CD4-positive, alpha-beta T cell treated with Interleukin-10 for 1 hour (primary cell): ENCODE measurements around the gene TEX2.

Experiments
- DNase-seq: peaks from one replicate; pipeline ENCODE4 v3.0.0-alpha.2; 2020

TEX2 gene

DNA sequence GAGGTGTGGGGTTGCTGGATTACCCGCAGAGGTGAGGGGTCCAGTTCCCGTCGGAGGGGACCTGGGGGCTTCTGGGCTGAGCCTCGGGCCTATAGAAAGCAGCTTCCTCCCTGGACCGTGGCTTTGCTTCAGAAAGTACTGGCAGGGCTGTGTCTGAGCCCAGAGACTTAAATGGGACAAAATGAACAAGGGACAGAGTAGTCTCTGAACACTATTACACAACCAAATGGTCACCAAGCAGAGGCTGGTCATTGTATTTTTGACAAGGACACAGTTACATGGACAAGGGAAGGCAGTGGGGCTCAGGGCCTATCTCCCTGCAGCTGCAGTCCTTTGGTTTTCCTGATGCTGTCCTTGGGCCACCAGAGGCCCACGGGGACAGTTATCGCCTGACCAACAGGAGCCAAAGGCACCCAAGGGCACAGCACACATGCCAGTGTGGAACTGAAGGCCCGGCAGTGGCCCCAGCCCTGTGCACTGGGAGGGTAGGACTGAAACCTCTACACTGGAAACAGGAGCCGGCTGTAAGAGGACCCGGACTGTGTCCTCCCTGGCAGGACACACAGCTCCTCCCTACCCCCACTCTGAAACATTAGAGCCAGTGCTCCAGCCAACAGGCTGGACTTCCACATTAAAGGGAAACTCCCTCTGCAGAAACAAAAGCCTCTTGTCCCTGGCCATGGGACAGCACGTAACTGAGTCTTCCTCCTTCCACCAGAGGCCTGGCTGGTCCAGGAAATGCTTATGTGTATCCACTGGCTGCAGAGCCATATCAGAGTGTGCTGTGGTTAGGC lies 107.1 kb downstream of the TEX2 start:
- no peak for DNase-seq

DNA sequence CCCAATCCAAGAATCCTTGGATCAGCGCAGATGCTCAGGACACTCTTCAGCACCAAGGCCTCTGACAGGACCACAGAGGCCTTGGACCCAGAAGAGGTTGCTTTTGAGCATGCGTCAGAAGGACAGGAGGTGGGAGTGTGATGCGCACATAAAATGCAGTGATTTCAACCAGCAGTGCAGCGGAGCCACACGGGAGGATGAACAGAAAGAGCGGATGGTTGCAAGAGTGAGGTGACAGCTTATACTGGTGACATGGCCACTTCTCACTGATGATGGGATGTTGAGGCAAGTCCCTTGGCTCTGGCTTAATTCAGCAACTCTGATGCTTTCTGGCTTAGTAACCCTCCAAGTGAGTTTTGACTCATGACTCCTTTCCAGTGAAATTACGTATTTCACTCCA lies 107.9 kb downstream of the TEX2 start:
- DNase-seq = no peak

DNA sequence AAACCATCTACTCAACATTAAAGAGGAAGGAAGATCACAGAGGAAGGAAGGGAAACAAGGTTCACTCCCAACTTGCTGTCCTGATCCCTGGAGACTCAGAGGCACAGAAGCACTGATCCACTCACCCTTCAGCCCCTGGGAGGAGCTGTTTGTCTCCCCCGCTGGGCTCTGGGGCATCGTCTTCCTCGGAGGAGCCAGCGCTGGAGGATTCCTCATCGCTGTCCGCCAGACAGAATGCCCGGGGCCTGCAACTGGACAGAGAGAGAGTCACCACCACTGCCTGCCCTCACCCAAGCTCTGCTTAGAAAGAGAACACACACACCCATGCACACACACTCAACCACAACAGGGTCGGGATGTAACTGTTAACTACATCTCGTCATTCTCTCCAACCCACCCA lies 108.3 kb downstream of the TEX2 start:
- no peak for DNase-seq

DNA sequence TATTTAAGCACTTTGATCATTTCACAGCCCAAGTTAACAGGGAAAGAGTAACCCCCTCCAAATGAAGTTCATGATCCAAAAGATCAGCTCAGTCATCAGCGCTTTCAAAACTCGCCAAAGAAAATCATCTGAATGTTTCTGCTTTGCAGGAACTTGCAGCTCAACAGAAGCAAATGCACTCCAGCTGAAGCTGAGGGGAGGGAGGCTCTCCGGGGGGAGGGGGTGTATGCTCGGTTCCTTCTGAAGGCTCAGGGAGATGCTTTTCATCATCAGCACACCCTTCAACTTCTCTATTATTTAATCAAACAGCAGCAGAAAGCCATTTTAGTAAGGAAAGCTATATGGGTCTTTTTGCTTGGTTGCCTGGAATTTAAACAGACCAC lies 108.8 kb downstream of the TEX2 start:
- DNase-seq = no peak

DNA sequence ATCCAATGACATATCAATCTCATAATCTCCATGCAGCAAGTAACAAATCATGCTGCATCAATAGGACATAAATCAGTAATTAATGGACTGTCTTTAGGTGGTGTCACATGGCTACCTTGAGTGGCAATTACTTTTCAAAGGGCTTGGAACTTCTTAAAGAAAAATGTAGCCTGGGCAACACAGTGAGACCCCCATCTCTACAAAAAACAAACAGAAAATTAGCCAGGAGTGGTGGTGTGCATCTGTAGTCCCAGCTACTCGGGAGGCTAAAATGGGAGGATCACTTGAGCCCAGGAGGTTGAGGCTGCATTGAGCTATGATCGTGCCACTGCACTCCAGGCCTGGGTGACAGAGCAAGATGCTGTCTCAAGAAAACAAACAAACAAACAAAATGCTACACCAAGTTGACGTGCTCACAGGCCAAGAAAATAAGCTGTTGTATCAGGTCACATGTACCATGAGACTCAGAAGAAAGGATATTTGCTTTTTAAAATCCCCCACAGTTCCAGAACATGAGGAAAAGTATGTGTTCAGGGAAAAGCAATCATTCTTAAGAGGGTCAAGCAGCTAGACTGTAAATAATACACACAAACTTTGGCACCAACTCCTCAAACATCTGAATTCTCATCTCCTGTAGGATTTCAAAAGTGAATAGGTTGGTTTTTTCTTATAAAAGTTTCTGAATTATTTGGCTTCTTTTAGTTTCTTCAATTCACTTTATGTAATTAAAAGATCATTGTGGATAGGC lies 109.3 kb downstream of the TEX2 start:
- DNase-seq = no peak

DNA sequence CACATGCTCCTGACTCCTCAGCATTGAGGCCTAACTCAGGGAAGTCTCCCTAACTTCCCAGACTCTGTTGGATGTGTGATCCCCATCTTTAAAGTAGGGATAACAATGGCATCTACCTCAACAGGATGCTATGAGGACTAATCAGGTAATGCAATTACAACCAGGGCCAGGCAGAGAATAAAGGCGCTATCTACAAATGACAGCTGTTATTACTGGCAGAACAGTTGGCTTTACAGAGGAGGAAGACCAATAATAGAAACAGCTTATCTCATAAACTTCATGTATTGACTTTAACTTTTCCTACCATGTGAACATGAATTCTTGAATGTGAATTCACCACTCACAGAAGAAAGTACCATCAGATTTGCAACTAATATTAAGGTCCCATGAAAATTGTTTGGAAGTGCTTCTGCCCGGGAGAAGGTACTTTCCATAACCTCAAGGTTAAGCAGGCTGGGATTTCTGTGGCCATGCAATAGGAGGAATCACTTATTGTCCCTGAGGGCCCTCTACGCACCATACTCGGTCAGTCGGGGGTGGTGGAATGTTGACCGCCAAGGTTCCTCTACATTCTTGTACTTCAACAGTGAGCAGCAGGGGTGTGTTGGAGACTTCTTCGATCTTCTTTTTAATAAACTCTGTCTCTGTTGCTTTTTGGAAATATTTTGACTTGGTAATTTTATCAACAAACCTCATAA lies 110.5 kb downstream of the TEX2 start:
- no peak for DNase-seq

DNA sequence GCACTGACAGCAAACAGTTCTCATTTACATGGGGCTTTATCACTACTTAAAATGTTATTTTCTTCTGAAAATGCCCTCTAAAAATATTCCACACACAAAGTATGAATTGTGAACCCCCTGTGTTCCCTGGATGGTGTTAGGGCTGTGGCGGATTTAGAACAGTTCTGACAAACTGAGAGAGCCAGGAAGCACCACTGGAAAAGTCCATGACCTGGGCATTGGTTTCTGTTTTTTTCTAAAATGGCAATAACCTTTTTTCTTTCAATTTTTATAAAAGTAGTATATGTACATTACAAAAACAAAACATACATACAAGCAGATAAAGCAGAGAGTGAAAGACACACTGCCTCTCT lies 112.1 kb downstream of the TEX2 start:
- no peak for DNase-seq

DNA sequence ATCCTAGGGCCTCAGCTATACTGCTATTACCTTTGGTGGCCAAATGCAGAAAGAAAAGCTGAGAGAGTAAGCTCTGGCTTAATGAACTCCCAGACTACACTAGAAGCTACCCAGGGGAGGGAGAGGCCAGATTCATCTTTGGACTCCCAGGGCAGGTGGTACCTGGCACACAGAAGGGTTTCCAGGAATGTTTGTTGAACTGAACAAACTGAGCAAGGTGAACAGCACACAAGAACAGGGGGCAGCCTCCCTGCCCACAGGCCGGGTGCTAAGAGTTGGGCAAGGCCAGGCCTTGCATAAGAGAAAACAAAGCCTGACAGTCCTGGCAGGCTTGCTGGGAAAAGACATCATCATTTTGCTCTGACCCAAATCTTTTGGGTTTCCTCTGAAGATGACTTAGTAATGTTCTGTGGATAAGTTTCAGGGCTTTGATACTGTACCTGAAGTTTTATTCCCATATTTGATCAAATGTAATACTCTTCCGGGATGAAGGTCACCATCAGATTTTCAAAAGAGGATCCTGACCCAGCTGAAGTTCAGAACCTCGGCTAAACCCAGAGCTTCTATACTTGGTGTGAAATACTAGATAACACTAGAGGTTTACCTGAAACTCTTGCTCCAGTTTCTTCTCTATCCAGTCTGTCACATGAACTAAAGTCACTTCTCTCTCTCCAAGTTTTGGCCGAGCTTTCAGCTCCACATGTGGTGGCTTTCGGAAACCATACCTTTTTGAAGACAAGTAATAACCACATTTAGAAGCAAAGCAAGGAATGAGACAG lies 112.6 kb downstream of the TEX2 start:
- no peak for DNase-seq

DNA sequence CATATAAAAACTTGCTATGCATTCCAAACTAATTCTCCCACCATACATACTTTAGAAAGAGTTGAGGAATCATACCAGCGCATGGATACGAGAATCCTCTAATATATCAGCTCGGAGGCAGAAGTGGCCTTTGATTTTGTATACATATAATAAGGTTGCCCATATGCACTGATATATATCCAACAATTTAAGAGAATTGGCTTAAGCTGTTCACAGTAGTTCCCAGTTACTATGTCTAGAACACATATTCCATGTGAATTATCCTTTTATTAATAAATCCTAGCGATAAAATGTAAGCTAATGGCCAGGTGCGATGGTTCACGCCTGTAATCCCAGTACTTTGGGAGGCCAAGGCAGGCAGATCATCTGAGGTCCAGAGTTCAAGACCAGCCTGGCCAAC lies 113.9 kb downstream of the TEX2 start:
- no peak for DNase-seq

DNA sequence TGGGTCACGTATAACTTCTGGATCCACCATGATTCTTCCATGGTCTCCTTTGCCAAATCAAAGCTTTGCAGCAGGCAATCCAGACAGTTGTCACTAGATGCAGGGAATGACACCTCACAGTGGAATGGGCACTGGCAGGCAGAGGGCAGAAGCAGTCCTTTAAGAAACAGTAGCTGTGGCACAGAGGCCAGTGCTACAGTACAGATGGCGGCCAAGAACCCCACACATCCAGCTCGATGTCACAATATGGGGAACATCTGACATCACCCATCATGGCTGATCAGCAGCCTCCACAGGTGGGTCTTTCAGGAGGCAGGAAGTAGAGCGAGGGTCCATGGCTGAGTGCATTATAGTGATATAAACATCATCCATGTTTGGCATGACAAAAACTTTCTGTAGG lies 114.4 kb downstream of the TEX2 start:
- no peak for DNase-seq

DNA sequence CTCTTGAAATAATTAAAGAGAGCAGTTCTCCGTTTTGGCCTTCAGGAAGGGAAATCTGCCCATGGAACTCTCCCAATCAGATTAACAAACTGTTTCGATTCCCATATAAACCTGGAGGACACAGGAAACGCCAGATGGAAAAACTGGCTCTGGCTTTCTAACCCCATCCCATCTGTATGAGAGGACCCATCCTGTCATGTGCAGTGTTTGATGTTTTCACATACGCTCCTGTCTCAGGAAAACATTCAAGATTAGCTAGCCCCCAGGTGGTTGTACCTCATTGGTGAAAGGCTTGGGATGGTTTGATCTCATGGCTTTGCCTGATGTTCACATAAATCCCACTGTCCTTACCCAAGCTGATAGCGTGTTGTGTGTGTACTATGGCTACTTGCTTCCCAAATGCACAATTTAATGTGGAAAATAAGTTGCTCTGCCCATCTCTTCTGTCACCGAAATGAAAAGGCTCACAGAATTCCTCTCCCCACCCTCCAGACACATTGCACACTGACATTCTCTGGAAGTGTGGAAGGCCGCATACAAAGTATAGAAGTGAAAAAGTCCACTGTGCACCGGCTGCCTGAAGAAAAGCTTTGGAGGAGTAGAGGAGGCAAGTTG lies 114.9 kb downstream of the TEX2 start:
- no peak for DNase-seq

DNA sequence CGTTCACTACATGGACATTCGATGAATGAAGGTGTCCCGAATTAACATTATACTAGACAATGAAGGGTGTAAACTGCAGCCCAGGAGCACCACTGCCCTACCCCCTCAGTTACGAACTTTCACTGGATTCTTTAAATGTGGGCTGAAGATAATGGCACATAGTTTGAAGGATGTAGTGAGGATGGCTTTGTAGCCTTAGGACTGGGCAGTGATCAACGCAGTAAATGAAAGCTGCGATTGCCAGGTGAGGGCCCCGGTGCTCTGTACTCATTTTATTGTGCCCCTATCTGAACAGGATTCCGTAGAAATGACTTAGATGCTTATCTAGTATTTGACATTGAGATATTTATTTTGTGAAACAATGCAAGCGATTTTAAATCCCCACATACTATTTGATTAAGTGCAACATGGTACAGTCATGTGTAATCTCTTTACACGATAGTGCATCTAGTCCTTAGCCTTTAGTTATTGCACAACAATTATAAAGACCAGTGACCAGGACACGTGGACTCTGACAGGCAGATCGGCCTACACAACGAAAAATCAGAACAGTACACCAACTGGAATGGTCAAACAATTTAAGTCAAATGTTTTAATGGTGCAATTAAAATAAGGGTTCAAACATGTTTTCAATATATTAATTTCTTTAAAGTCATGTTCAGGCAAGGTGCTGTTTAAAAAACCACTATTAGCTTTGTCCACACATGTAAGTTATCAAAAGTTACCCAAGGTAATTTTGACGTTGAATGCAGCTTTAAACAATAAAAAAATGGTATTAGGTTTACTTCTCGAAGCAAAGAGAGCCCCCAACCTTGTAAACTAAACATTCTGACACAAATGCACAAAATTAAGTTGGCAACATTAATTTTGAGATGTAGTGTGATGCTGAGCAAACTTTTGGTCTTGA lies 115.7 kb downstream of the TEX2 start:
- no peak for DNase-seq

DNA sequence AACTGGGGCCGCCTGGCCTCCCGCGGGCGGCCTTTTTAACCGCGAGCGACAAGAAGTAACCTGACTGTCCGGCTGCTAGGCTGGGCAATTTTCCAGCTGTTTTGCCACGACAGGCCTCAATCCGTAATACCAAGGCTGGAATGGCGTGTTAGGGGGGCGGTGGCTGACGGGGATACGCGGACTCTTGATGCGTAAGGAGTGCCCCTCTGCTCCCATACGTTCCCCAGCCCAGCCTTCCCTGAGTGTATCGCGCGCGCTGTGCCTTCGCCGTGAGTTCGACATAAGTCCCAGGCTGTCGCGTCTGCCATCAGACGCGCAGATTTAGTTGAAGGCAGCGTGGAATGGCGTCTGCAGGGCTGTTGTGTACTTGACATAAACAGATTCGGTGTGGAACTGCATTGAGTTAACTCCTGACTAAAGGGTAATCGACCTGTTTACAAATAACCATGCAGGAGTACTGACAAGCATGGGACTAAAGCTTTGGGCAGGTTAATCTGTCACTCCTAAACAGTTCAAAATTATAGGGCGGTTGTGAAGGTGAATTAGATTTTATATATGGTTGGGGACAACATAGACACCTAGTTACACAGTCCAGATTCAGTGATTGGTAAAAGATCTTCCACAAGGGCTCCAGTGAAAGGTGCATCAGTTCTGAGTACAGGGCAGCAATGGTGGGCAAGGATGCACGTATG lies 116.5 kb downstream of the TEX2 start:
- DNase-seq = peak; percentile 54

DNA sequence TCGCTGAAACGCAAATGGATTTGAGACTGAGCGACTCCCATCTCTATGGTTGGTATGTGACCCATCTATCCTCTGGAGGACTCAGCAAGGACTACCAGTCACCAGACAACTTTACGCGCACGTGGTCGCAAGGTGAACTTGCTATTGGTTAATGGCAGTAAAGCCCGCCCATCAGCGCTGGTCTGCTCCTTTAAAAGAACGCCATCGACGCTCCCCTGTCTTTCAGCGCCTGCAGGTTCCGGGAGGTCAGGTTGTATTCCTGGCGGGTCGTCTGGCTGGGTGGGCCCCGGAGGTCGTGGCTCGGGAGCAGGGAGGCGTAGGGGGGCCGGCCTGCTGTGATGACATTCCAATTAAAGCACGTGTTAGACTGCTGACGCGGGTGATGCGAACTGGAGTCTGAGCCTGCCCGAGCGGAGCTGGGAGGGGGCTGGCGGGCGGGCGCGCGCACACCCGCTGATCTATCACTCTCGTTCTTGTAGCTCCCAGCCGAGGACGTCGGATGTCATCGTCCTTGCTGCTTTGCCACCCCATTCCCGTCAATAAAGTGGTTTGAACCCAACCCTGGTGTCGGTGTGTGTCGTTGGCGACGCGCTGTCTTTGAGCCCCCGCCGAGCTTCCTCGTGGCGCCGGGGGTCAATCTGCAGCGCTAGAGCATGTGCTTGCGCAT lies 117.2 kb downstream of the TEX2 start:
- DNase-seq = peak; percentile 98

DNA sequence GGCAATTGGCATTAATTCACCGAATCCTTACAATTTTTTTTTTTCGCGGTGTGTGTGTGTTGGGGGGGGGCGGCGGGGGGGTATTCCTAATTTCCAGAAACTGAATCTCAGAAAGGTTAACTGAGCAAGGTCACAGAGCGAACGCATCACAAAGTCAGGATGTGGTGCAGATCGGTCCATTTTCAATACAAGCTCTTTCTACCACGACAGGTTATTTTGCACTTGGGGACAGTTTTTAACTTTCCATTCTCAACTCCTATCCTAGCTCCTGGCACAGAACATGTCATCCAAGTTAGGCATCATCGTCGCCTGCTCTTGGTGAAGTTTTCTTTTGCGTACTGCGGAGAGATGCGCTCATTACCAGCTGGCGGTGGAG lies 117.7 kb downstream of the TEX2 start:
- no peak for DNase-seq

DNA sequence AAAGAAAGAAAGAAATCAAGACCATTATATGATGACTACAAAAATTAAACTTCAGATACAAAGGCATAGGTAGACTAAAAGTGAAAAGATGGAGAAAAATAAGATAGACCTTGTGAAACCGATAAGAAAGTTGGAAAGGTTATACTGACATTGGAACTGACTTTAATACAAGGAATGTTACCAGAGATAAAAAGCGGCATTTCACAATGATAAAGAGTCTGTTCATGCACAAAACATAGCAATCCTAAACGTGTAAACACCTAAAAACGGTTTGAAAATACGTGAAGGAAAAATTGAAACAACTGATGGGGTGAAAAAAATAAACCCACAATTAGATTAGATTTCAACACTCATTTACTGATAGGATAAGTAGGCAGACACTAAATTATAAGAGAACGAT lies 123.5 kb downstream of the TEX2 start:
- no peak for DNase-seq

DNA sequence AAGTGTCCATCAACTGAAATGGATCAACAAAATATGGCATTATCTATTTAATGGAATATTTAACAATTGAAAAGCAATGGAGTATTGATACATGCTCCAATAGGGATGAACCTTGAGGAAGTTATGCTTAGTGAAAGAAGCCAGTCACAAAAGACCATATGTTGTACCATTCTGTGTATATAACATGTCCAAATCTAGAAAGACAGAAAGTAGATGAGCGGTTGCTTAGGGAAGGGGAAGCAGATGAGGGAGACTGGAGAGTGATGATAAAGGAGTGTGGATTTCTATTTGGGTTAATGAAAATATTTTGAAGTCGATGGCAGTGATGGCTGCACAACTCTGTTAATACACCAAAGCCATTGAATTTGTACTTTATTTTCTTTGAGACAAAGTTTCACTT lies 124.6 kb downstream of the TEX2 start:
- DNase-seq = no peak

DNA sequence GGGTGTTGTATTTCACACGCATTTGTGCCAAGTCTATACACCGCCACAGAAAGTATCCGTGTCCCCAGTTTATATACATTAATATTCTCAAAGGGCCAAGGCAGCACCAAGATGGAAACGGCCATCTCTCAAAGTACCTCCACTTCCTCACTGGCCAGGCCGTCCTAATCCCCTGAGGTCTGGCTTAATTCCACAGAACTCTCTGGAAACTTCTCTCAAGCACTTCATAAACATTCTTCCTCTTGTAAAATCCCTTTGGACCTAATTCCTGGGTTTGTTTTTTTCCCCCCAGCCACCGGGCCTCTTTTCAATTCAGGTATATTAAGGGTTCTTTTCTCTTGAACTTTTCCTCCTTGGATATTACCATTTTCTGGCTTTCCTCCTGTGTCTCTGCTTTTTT lies 128.1 kb downstream of the TEX2 start:
- DNase-seq = no peak

DNA sequence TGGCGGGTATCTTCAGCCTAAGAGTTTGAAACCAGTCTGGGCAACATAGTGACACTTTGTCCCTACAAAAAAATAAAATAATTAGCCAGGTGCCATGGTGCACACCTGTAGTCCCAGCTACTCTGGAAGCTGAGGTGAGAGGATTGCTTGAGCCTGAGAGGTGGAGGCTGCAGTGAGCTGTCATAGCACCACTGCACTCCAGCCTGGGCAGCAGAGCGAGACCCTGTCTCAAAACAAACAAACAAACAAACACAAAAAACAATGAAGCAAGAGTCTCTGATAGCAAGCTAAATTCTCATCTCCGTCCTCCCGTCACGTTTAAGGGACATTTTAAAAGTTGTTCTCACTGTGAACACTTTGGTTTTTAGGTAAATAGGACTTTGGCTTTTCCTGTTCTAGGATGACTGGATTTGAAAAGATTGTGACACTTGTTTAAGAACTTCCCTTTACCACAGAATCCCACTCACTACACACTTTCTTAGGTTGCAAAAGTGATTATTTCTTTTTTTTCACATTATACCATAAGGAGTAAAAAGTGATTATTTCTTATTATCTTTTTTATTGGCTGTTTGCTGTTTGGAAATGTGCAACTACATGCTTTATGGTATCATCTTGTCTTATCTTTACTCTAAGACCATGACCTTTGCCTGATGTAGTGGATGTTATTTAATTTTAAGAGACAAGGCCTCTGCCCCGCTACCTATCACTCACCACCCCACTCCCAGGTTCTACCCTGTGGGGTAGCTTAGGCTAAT lies 128.7 kb downstream of the TEX2 start:
- no peak for DNase-seq
